ENCODE measurements around the gene IL17RA.
"Not testable (repeated sequence)": the region's sequence is repeated elsewhere in the genome, so short reads cannot be mapped to it uniquely, and the experiment has no call there.

The IL17RA gene

GRCh38 chr22:17130199-17130598 is 45.4 kb downstream of the IL17RA start:
- DNase-seq: no peak

- no peak for DNase-seq
These were observed 46.9 kb downstream of the IL17RA start for GRCh38 chr22:17131686-17132085.

DNA sequence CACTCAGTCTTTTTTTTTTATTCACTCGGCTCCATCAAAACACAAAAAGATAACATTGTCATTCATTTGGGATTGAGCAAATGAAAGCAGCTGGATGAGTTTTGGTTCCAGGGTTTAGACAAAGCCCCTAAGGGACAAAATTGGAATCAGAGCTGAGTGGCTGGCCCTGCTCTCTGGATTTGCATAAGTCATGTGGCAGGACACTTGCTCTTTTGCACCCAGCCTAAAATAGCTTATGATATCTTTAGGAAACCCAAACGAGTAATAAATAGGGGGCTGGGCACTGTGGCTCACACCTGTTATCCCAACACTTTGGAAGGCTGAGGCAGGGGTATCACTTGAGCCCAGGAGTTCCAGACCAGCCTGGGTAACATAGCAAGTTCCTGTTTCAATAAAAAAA is 47.3 kb downstream of the IL17RA start:
- DNase-seq: no peak

- no peak for DNase-seq
These were observed 48.3 kb downstream of the IL17RA start for GRCh38 chr22:17133137-17133536.

- DNase-seq: no peak
These were observed 50.5 kb downstream of the IL17RA start for GRCh38 chr22:17135153-17135760.

DNA sequence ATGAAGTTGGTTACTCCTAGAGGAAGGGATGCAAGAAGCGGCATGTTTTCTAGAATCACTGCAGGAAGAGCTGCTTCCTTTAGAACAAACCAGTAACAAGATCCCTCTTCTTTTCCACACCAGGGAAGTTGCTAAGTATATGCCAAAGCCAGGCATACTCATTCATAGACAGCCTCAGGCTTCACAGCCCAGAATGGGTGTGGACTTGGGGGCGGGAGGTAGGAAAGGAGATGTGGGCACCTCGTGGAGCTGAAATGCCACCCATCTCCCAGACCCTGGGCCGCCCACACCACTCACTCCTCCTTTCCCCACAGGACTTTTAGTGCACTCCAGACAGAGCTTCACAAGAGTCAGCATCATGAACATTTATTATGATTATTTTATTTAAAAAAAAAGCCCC is 52.4 kb downstream of the IL17RA start:
- DNase-seq: no peak

GRCh38 chr22:17137861-17138425 is 53.1 kb downstream of the IL17RA start:
- no peak for DNase-seq

DNA sequence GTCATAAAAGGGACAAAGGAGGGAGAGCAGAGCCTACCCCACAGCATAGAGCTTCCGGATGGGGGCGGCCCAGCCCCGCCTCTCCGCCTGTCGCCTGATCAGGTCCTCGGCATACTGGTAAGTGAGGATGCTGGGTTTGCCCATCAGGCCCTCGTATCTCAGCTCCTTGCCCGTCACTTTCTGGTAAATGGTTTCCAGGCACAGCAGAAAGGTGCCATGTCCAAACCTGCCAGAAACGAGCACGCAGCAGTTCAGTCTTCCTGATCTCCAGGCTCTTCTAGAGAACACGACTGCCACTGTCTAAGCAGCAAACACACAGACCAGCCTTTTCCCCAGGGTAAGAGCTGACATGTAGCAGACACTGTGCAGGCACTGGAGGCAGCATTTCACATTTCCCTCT is 53.7 kb downstream of the IL17RA start:
- DNase-seq: no peak

DNA sequence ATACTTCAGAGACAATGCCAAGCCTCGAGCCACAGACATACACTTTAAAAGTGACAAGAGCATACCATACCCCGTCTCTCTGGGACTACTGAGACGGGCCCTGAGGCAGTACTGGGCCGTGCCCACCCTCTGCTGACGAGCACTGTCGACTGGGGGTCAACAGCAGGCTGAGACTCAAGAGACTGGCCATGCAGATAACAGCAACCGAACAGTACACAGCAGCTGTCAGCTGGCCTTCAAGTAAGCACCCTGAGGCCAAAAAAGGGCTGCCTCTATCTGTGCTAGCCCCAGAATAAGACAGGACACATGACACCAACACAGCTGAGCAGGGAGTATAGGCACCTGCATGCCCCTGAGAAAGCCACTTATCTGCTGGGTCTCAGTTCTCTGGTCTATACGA is 55.2 kb downstream of the IL17RA start:
- no peak for DNase-seq

GRCh38 chr22:17140826-17141766 is 56.3 kb downstream of the IL17RA start:
- DNase-seq: no peak

GRCh38 chr22:17143101-17143500 is 58.3 kb downstream of the IL17RA start:
- no peak for DNase-seq

DNA sequence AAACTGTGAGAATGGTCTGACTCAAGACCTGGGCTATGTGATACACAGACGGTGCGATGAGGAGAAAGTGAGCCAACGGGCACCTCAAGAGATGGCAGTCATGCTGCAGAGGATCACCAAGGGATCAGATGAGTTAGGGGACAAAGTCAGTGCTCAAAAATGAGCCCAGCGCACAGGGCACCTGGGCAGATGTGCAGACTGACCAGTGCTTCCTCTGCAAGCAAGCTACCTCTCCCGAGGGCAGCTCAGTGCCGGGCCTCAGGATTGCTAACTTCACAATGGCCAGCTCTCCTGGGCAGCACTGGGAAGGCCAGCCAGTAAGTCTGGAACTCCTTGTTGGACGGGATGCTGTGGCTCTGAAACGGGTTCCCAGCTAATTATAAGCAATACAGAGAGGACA is 59.0 kb downstream of the IL17RA start:
- DNase-seq: no peak

- DNase-seq: no peak
These were observed 60.4 kb downstream of the IL17RA start for GRCh38 chr22:17145021-17145680.

DNA sequence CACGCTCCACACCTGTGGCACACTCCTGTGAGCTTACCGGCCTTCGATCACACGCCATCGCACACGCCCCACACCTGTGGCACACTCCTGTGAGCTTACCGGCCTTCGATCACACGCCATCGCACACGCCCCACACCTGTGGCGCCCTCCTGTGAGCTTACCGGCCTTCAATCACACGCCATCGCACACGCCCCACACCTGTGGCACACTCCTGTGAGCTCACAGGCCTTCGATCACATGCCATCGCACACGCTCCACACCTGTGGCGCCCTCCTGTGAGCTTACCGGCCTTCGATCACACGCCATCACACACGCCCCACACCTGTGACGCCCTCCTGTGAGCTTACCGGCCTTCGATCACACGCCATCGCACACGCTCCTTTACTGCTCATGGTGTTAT is 62.7 kb downstream of the IL17RA start:
- DNase-seq: not testable (repeated sequence)

DNA sequence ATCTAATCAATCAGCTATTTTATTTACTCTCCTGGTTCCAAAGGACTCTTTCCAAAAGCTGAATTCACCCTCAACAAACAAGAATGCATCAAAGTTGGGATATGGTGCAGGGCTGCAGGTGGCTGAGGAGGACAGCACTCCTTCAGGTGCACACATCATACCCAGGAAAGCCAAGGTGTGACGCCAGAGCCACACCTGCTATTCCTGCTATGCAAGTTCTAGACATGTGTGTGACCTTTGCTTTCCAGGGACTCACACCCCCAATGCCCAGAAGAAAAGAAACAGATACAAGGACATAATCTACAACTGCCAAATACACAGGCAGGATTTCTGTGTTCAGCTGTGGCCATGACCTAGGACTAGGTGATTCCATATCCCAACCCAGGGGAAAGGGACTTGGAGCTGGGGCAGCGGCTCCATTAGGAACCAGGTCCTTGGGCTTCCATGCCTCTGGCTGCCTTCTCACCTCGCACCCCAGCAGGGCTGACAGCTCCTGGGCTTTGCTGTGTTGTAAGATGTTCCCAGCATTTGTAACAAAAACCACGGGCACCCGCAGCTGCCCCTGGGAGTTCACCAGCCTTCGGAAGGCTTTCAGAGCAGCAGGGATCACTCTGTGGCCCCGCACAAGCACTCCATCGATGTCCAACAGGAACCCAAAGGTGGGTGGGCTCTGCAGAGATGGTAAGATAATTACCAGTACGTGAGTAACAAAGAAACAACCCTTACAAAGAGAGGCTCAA is 64.4 kb downstream of the IL17RA start:
- no peak for DNase-seq

GRCh38 chr22:17152340-17152739 is 67.5 kb downstream of the IL17RA start:
- no peak for DNase-seq

DNA sequence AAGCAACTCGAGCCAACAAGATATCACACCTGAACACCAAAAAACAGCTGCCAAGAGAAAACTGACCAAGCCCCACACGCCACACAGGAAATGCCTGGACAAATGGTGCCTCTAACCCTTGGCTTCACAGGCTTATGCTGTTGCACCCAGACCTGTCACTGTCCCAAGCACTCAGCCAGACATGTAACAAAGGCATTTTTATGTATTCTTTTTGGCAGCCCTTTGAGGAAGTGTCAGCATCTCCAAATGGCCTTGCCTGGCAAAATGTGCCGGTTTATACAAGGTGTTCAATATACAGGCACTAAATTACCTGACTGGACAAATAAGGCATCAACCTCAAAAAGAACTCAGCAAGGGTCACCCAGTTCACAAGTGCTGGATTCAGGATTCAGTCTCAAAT is 68.2 kb downstream of the IL17RA start:
- no peak for DNase-seq

GRCh38 chr22:17155941-17156340 is 71.1 kb downstream of the IL17RA start:
- DNase-seq: no peak

DNA sequence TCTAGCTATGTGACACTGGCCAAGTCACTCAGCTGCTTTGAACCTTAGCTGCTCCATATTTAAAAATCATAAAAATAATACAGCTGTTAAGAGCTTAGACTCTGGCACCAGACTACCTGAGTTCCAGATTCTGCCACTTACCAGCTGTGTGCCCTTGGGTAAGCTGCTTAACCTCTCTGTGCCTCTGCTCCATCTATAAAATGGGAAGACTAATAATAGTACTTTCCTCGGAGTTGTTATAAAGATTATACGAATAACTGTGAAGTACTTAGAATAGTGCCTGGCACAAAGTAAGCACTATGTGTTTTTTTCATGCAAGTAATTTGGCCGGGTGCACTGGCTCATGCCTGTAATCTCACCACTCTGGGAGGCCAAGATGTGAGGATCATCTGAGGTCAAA is 72.9 kb downstream of the IL17RA start:
- DNase-seq: no peak

- DNase-seq: no peak
These were observed 73.4 kb downstream of the IL17RA start for GRCh38 chr22:17158176-17158567.

DNA sequence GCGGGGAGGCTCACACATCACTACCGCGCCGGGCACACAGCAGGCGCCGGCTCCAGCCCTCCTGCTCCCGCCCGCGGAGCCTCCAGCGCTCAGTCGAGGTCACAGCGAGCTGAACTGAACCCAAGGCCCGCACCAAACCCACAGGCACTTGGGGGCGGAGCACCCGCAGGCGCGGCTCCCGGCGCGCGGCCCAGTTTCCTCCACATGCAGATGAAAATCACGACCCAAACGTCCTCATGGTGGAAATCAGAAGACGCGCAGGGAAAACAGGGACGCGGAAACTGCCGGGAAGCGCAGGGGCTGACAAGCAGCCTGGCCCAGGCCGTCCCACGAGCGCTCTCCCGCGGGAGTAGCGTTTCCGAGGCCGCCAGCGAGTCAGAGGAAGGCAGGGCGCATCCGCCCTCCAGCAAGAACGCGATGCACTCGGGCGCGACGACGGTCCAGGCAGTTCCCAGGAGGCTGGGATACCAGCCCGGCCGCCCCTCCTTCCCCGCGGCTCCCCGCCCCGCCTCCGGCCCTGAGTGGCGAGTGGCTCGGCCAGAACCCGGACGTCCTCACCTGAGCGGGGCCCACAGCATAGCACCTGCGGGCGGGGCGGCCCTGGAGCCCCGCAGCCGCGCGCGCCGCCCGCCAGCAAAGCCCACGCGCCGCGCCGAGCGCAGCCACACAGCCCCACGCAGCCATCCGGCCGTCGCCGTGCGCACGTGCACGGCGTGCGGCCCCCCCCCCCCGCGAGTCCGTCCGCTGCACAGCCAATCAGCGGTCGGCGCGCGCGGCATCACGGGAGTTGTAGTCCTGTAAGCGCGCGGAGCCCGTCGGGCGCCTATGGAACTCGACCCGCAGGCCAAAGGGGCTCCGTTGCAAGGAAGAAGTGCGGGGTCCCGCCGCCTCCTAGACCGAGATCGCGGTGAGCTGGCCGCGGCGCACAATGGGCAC is 74.0 kb downstream of the IL17RA start, which contains the start of gene HDHD5:
Gene HDHD5, minus strand, starts transcription at position 710 of the 936 bp plus-strand sequence. Its CDS starts 26 bp downstream, at position 684.
- DNase-seq: peak; percentile 92

All from stimulated activated CD4-positive, alpha-beta T cell treated with anti-CD3 and anti-CD28 coated beads, Interleukin-4, amount 100 ng/mL, for 24 hours (primary cell).